Mesenchymal stem cell (in vitro differentiated cells and primary cell): ENCODE data around the gene FAHD1.

Source experiments
- DNase-seq: peaks from one replicate; pipeline ENCODE4 v3.0.0-alpha.2; 2013
- H2AFZ ChIP-seq: one replicate; pipeline ENCODE4 v1.6.1; 2013; ENCODE audit warnings: low read depth, mild to moderate bottlenecking, control low read depth, inconsistent platforms, low read length, moderate library complexity
- H2AK5ac ChIP-seq: 2 replicates; pipeline ENCODE4 v1.6.1; 2013; ENCODE audit warnings: low read length, moderate library complexity, mild to moderate bottlenecking, inconsistent platforms; ENCODE audit not compliant: severe bottlenecking
- H2BK120ac ChIP-seq: one replicate; pipeline ENCODE4 v1.6.1; 2013; ENCODE audit warnings: low read depth, mild to moderate bottlenecking, inconsistent platforms, low read length, moderate library complexity
- H2BK12ac ChIP-seq, 2 experiments: one replicate each; pipeline ENCODE4 v1.6.1; 2013; ENCODE audit warnings: inconsistent platforms in 2 of 2, low read length in 2 of 2, mild to moderate bottlenecking in 2 of 2, moderate library complexity in 2 of 2, control low read depth in 1 of 2
- H2BK15ac ChIP-seq: one replicate; pipeline ENCODE4 v1.6.1; 2013; ENCODE audit warnings: mild to moderate bottlenecking, low read depth, inconsistent platforms; ENCODE audit not compliant: poor library complexity, severe bottlenecking
- H2BK5ac ChIP-seq: 2 replicates; pipeline ENCODE4 v1.6.1; 2013; ENCODE audit warnings: low read depth, mild to moderate bottlenecking, low read length, control low read depth, inconsistent platforms; ENCODE audit not compliant: poor library complexity, severe bottlenecking
- H3K14ac ChIP-seq, 2 experiments: one replicate each; pipeline ENCODE4 v1.6.1; 2013; ENCODE audit warnings: inconsistent platforms in 2 of 2, low read length in 2 of 2, control low read depth in 1 of 2, mild to moderate bottlenecking in 1 of 2, moderate library complexity in 1 of 2
- H3K18ac ChIP-seq, 2 experiments: one replicate each; pipeline ENCODE4 v1.6.1; 2013; ENCODE audit warnings: inconsistent platforms in 2 of 2, low read length in 2 of 2, control low read depth in 1 of 2, low read depth in 1 of 2, mild to moderate bottlenecking in 1 of 2
- H3K23ac ChIP-seq, 2 experiments: one replicate each; pipeline ENCODE4 v1.6.1; 2013; ENCODE audit warnings: inconsistent platforms in 2 of 2, low read length in 2 of 2, mild to moderate bottlenecking in 2 of 2, moderate library complexity in 2 of 2, control low read depth in 1 of 2
- H3K27ac ChIP-seq: 2 replicates; pipeline ENCODE4 v1.5.1; 2013; ENCODE audit warnings: mild to moderate bottlenecking, moderate library complexity, low read length, control low read depth, inconsistent platforms; ENCODE audit not compliant: poor library complexity, severe bottlenecking
- H3K27me3 ChIP-seq, 2 experiments: 2 replicates each; pipeline versions ENCODE4 v1.6.1 to v1.7.0; 2013; ENCODE audit warnings: low read length in 2 of 2, mild to moderate bottlenecking in 2 of 2, moderate library complexity in 2 of 2, control low read depth in 1 of 2, inconsistent platforms in 1 of 2; ENCODE audit not compliant: control insufficient read depth in 1 of 2, insufficient read depth in 1 of 2
- H3K36me3 ChIP-seq, 2 experiments: 2 replicates each; pipeline versions ENCODE4 v1.6.1 to v1.7.0; 2013; ENCODE audit warnings: low read length in 2 of 2, control low read depth in 1 of 2, inconsistent platforms in 1 of 2, low read depth in 1 of 2, mild to moderate bottlenecking in 1 of 2; ENCODE audit not compliant: insufficient read depth in 2 of 2, control insufficient read depth in 1 of 2
- H3K4ac ChIP-seq, 2 experiments: one replicate each; pipeline ENCODE4 v1.6.1; 2013; ENCODE audit warnings: inconsistent platforms in 2 of 2, low read length in 2 of 2, mild to moderate bottlenecking in 2 of 2, moderate library complexity in 2 of 2, control low read depth in 1 of 2, low read depth in 1 of 2
- H3K4me1 ChIP-seq: 2 replicates; pipeline ENCODE4 v1.6.1; 2013; ENCODE audit warnings: low read depth, low read length, control low read depth; ENCODE audit not compliant: control insufficient read depth, insufficient read depth
- H3K4me2 ChIP-seq: 2 replicates; pipeline ENCODE4 v1.6.1; 2013; ENCODE audit warnings: low read length, mild to moderate bottlenecking, inconsistent platforms; ENCODE audit not compliant: poor library complexity, severe bottlenecking
- H3K4me3 ChIP-seq, 2 experiments: 2 replicates each; pipeline versions ENCODE4 v1.5.1 to v1.7.0; 2013; ENCODE audit warnings: low read length in 2 of 2, mild to moderate bottlenecking in 2 of 2, control low read depth in 1 of 2, low read depth in 1 of 2; ENCODE audit not compliant: insufficient read depth in 1 of 2
- H3K79me1 ChIP-seq: replicated peaks from 2 replicates; pipeline ENCODE4 v1.6.1; 2013; ENCODE audit warnings: mild to moderate bottlenecking, control low read depth, low read length, inconsistent platforms; ENCODE audit not compliant: poor library complexity, severe bottlenecking
- H3K9ac ChIP-seq: 2 replicates; pipeline ENCODE4 v1.7.0; 2013; ENCODE audit warnings: mild to moderate bottlenecking, low read length, moderate library complexity
- H3K9me3 ChIP-seq: 2 replicates; pipeline ENCODE4 v1.7.0; 2013; ENCODE audit warnings: mild to moderate bottlenecking, low read length; ENCODE audit not compliant: control insufficient read depth
- H4K8ac ChIP-seq: one replicate; pipeline ENCODE4 v1.6.1; 2013; ENCODE audit warnings: inconsistent platforms, mild to moderate bottlenecking, low read length, moderate library complexity
- H4K91ac ChIP-seq: one replicate; pipeline ENCODE4 v1.6.1; 2013; ENCODE audit warnings: mild to moderate bottlenecking, low read length, inconsistent platforms
- WGBS: methylation state at CpG from one replicate; pipeline ENCODE4 v1.1.7; 2013; ENCODE audit warnings: mixed read lengths; 5-methylcytosine and 5-hydroxymethylcytosine counted together

Gene FAHD1

GRCh38 chr16:1823821-1824220 lies 3.2 kb upstream of the FAHD1 start:
- no peak overlapping the region for H3K4me2 ChIP-seq
- peaks cover 21 to 40% of the 10 kb centered on the region in 2 experiments for H3K36me3 ChIP-seq
- H2BK5ac ChIP-seq: no peak overlapping the region
- no peak overlapping the region for H2BK12ac ChIP-seq
- no peak overlapping the region for H2BK15ac ChIP-seq
- DNase-seq: peak; percentile 50
- no peak overlapping the region for H4K8ac ChIP-seq
- peaks cover 14% of the 10 kb centered on the region for H3K4me1 ChIP-seq
- no peak overlapping the region for H2AK5ac ChIP-seq
- no peak overlapping the region for H2AFZ ChIP-seq
- H3K27me3 ChIP-seq: no peaks in the 10 kb centered on the region
- 61% methylated on average over 9 of the region's 9 CpGs for WGBS
- peak overlapping the region; percentile 38 for H3K9ac ChIP-seq
- H4K91ac ChIP-seq: no peak overlapping the region
- H3K9me3 ChIP-seq: no peaks in the 10 kb centered on the region
- no peak overlapping the region for H2BK120ac ChIP-seq
- no peak overlapping the region for H3K18ac ChIP-seq
- H3K23ac ChIP-seq: peak overlapping the region in 1 of 2 experiments; percentile 56
- H3K4ac ChIP-seq: peak overlapping the region in 1 of 2 experiments; percentile 29
- no peak overlapping the region for H3K4me3 ChIP-seq
- H3K79me1 ChIP-seq: peaks cover 36% of the 10 kb centered on the region
- no peak overlapping the region for H3K14ac ChIP-seq
- H3K27ac ChIP-seq: no peak overlapping the region

DNA sequence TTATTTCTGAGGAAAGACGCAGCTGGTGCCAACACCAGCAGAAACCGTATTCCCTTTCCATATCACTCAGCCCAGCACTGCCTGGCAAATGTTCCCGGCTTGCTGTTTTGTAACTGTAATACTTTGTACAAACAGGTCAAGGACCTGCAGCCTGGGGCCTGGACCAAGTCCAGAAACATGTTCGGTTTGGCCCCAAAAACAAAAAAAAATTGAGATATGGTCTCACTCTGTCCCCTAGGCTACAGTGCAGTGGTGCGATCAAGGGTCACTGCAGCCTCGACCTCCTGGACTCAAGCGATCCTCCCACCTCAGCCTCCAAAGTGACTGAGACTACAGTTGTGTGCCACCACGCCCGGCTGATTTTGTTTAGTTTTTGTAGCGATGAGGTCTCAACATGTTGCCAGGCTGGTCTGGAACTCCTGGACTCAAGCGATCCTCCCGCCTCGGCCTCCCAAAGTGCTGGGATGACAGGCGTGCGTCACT lies 1.6 kb upstream of the FAHD1 start:
- peak overlapping the region; percentile 97 for H3K4me2 ChIP-seq
- H2AK5ac ChIP-seq: no peak overlapping the region
- no peaks in the 10 kb centered on the region for H3K27me3 ChIP-seq
- H3K27ac ChIP-seq: no peak overlapping the region
- DNase-seq: no peak
- peaks cover 20% of the 10 kb centered on the region for H3K4me1 ChIP-seq
- H3K14ac ChIP-seq: no peak overlapping the region
- H2BK15ac ChIP-seq: no peak overlapping the region
- H3K4ac ChIP-seq: no peak overlapping the region
- H3K9me3 ChIP-seq: no peaks in the 10 kb centered on the region
- no peak overlapping the region for H4K91ac ChIP-seq
- no peak overlapping the region for H2BK12ac ChIP-seq
- no peak overlapping the region for H2BK5ac ChIP-seq
- H3K23ac ChIP-seq: no peak overlapping the region
- peak overlapping the region; percentile 47 for H4K8ac ChIP-seq
- H3K4me3 ChIP-seq: peak overlapping the region in 1 of 2 experiments; percentile 95
- H3K18ac ChIP-seq: no peak overlapping the region
- no peak overlapping the region for H2AFZ ChIP-seq
- H3K79me1 ChIP-seq: peaks cover 29% of the 10 kb centered on the region
- WGBS: 90% methylated on average over 15 of the region's 15 CpGs
- H3K36me3 ChIP-seq: peaks cover 28 to 30% of the 10 kb centered on the region in 2 experiments
- H3K9ac ChIP-seq: peak overlapping the region; percentile 75
- H2BK120ac ChIP-seq: no peak overlapping the region

DNA sequence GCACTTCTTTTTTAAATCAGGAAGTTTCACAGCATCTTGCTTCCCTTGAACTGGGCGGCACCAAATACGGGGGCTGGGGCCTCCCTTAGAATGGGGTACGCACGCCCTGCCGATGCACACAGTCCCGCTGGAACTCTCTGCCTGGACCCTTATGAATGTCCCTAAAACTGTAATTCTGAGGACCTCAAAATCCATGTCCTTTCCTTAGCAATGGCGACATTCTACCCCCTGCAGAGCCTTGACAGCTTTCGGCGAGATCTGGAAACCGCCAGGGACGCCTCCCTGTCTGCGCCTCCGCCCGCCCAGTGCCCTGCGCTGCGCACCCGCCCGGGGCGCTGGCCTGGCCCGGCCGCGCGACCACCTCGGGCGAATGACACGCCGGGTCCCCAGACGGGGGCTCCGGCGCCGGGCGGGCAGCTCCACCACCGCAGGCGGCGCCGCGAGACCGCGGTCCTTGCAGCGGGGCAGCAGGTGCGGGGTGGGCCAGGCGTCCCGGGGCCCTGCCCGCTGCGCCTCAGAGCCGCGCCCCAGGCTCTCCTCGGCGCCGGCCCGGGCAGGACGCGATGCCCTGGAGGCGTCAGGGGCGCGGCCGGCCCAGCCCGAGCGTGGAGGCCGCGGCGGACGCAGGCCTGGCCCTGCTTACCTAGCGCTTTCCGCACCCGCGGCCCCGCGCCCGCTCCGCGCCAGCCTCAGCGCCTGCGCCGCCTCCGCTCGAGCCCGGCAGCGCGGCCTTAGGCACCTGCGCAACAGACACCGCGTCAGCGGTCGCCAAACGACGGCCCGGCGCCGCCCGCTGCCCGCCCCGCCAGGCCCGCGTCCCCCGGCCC lies 929 bp upstream of the FAHD1 start:
- Histone ChIP-seq H3K4me1 (peaks cover 20% of the 10 kb centered on the region), H3K4me2 (peak overlapping the region; percentile 97), H4K91ac (no peak overlapping the region), H2BK120ac (no peak overlapping the region), H3K36me3 (peaks cover 25 to 32% of the 10 kb centered on the region in 2 experiments), H3K27me3 (no peaks in the 10 kb centered on the region), H3K9me3 (no peaks in the 10 kb centered on the region), H2AK5ac (no peak overlapping the region), H3K14ac (no peak overlapping the region), H2BK5ac (no peak overlapping the region), H2BK12ac (no peak overlapping the region), H2BK15ac (no peak overlapping the region), H3K23ac (no peak overlapping the region), H3K27ac (no peak overlapping the region), H3K9ac (peak overlapping the region; percentile 75), H3K4me3 (peak overlapping the region; percentile 95 to 96), H3K18ac (peak overlapping the region; percentile 45 to 79), H3K79me1 (peaks cover 29% of the 10 kb centered on the region), H4K8ac (peak overlapping the region; percentile 36), H2AFZ (peak overlapping the region; percentile 86), H3K4ac (no peak overlapping the region)
- 6% methylated on average over 77 of the region's 96 CpGs for WGBS
- peak; percentile 55 for DNase-seq

DNA sequence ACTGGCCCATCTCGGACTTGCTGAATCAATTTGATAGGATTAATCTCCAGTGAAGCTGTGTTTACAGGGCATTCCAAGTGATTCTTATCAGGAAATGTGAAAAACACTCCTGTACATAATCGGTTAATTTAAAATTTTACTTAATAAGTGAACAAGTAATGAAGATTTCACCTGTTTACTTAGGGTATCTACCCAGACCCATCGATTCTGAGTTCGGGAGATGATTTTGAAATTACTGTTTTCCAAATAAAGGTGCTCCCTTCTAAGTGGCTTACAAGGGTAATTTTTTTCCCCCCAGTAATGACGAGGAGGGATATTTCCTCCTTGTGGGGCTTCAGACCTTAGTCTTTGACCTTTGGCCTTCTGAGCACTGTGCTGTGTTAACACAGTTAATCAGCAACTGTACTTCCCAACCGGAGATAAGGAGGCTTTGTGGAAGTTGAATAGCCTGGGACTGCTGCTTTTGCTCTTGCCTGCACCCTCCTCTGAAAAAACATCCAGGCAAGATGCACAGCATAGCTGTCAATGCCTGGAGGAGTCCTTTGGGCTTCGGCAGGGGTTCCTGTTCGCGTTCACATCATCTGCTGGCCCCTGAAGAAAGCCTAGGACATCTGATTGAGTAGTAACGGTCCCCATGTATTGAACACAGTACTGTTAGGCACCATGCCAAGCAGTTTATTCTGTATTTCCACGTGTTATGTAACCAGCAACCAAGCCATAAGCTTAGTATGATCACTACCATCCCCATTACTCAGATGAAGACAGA lies 1.8 kb downstream of the FAHD1 start:
- H3K27ac ChIP-seq: no peak overlapping the region
- no peaks in the 10 kb centered on the region for H3K9me3 ChIP-seq
- H3K4me2 ChIP-seq: peak overlapping the region; percentile 38
- peaks cover 21% of the 10 kb centered on the region for H3K79me1 ChIP-seq
- H3K4me1 ChIP-seq: peaks cover 22% of the 10 kb centered on the region
- no peak overlapping the region for H4K91ac ChIP-seq
- H2BK15ac ChIP-seq: no peak overlapping the region
- no peak overlapping the region for H2AK5ac ChIP-seq
- peaks cover 13 to 31% of the 10 kb centered on the region in 2 experiments for H3K36me3 ChIP-seq
- no peak overlapping the region for H2BK120ac ChIP-seq
- H2BK12ac ChIP-seq: no peak overlapping the region
- H3K4me3 ChIP-seq: peak overlapping the region in 1 of 2 experiments; percentile 95
- no peak overlapping the region for H3K4ac ChIP-seq
- 90% methylated on average over 9 of the region's 11 CpGs for WGBS
- no peak overlapping the region for H2AFZ ChIP-seq
- H2BK5ac ChIP-seq: no peak overlapping the region
- no peak overlapping the region for H3K23ac ChIP-seq
- no peaks in the 10 kb centered on the region for H3K27me3 ChIP-seq
- no peak for DNase-seq
- H4K8ac ChIP-seq: no peak overlapping the region
- H3K18ac ChIP-seq: no peak overlapping the region
- peak overlapping the region; percentile 88 for H3K9ac ChIP-seq
- H3K14ac ChIP-seq: no peak overlapping the region
